NT2/D1 (cell line): ENCODE measurements around the gene KCNA2.

Source experiments
- DNase-seq: peaks from one replicate; pipeline ENCODE4 v3.0.0-alpha.2; 2011; ENCODE audit warnings: low read depth, low spot score
- H3K27me3 ChIP-seq: 2 replicates; pipeline ENCODE4 v1.6.0; 2011; ENCODE audit warnings: mild to moderate bottlenecking; ENCODE audit not compliant: insufficient read length, insufficient read depth
- H3K36me3 ChIP-seq: 2 replicates; pipeline ENCODE4 v1.6.1; 2011; ENCODE audit warnings: mild to moderate bottlenecking, low read length, mixed read lengths; ENCODE audit not compliant: insufficient read depth, insufficient read length
- H3K4me1 ChIP-seq: 2 replicates; pipeline ENCODE4 v1.5.1; 2011; ENCODE audit not compliant: insufficient read depth, insufficient read length
- H3K4me3 ChIP-seq: 2 replicates; pipeline ENCODE4 v1.5.1; 2011; ENCODE audit warnings: low read depth; ENCODE audit not compliant: insufficient read length
- H3K9ac ChIP-seq: 2 replicates; pipeline ENCODE4 v1.6.0; 2011; ENCODE audit warnings: low read depth; ENCODE audit not compliant: insufficient read length
- H3K9me3 ChIP-seq: 2 replicates; pipeline ENCODE4 v1.5.1; 2011; ENCODE audit warnings: mild to moderate bottlenecking, low read length; ENCODE audit not compliant: insufficient read depth
- SUZ12 ChIP-seq: IDR thresholded peaks from 2 replicates; pipeline ENCODE4 v1.6.1; 2011; ENCODE audit not compliant: insufficient read length, insufficient read depth; ENCODE audit errors: extremely low read depth
- YY1 ChIP-seq: IDR thresholded peaks from 2 replicates; pipeline ENCODE4 v1.6.1; 2011; ENCODE audit not compliant: insufficient read length, insufficient read depth
- ZNF274 ChIP-seq: IDR thresholded peaks from 2 replicates; pipeline ENCODE4 v1.6.1; 2011; ENCODE audit warnings: mild to moderate bottlenecking, low read depth, low read length

The KCNA2 gene

DNA sequence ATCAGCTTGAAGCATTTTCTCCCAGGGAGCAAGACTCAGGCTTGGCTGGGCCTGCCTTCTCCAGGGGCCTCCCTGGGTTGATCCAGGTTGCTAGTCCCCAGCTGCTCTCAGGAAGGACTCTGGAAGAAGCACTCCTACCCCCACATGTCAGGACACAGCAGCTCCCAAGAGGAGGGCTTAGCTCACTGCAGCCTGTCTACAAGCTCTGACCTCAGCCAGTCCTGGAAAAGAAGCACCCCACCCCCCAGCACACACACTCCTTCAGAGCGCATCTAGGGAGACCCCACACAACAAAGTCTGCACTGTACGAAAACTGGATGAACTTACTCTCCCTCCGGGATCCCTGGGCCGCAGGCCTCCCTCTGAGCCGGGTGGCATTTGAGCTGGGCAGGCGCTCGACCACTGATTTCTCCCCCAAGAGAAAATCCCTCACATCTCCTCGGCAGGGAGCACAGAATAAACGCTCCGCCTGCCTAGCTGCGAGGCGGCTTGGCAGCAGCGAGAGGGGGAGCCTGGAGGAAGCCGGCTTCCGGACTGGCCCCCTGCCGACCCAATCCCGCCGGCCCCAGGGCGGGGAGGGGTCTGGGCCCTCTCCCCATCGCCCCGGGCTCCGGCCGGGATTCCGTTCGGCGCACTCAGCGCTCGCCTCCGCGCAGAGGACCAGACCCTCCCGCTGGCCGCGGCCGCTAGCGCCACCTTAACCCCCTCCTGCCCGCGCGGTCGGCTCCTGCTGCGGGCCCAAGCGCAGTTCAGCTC, at the start of gene KCNA2:
KCNA2 (minus strand) TSS at position 458 of the 756 bp plus-strand sequence. CDS start 1,576 bp downstream, outside the sequence.
- Histone ChIP-seq H3K4me1 (peaks cover 16% of the 10 kb centered on the region), H3K9me3 (no peaks in the 10 kb centered on the region), H3K4me3 (peak within 1 kb of the TSS; percentile 77), H3K9ac (peak within 1 kb of the TSS; percentile 79), H3K27me3 (peaks cover 59% of the 10 kb centered on the region), H3K36me3 (no peaks in the 10 kb centered on the region)
- peak; percentile 50 for DNase-seq
- TF ChIP-seq YY1 (no peak), ZNF274 (no peak), SUZ12 (peak; percentile 0)

DNA sequence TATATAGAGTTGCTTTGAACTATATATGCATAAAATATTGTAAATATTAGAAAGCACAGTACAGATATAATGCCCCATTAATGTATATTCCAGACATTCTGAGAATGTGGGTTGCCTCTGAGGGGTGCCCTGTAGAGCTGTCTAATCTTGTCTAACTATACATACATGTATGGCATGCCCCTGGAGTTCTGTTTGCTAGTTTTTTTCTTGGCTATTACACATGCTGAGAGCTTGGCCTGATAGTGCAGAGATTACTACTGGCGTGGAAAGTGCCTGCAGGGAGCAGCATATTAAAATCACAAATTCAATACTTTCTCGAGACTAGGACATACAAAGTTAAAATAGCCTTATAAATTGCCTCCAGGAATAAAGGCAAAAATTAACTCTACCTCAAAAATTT, 44.5 kb upstream of the KCNA2 start:
- no peak for DNase-seq
- no peak for TF ChIP-seq ZNF274
- no peak for TF ChIP-seq SUZ12
- TF ChIP-seq YY1 = no peak
- no peaks in the 10 kb centered on the region for H3K9me3 ChIP-seq
- H3K9ac ChIP-seq = no peak overlapping the region
- no peak overlapping the region for H3K4me3 ChIP-seq
- H3K27me3 ChIP-seq = no peaks in the 10 kb centered on the region
- no peaks in the 10 kb centered on the region for H3K4me1 ChIP-seq
- no peaks in the 10 kb centered on the region for H3K36me3 ChIP-seq

DNA sequence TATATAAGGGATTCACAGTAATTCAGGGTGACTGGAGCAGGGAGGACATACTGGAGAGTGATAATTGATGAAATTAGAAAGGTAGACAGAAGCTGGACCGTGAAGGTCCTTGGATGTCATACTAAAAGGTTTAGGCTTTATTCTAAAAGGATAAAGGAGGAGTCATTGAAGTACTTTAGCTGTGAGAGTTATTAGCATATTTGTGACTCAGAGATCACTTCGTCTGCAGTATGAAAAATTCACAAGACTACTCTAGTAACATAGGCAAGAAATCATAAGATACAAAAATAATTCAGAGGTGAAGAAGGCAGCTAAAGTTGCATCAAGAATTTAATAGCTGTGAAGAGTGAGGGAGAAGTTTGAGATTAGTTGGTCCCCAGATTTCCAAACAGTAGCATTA, 42.3 kb upstream of the KCNA2 start:
- H3K36me3 ChIP-seq = no peaks in the 10 kb centered on the region
- no peak for TF ChIP-seq YY1
- no peak for TF ChIP-seq SUZ12
- TF ChIP-seq ZNF274 = no peak
- no peaks in the 10 kb centered on the region for H3K9me3 ChIP-seq
- no peak for DNase-seq
- H3K4me3 ChIP-seq = no peak overlapping the region
- no peaks in the 10 kb centered on the region for H3K4me1 ChIP-seq
- H3K27me3 ChIP-seq = no peaks in the 10 kb centered on the region
- H3K9ac ChIP-seq = no peak overlapping the region

DNA sequence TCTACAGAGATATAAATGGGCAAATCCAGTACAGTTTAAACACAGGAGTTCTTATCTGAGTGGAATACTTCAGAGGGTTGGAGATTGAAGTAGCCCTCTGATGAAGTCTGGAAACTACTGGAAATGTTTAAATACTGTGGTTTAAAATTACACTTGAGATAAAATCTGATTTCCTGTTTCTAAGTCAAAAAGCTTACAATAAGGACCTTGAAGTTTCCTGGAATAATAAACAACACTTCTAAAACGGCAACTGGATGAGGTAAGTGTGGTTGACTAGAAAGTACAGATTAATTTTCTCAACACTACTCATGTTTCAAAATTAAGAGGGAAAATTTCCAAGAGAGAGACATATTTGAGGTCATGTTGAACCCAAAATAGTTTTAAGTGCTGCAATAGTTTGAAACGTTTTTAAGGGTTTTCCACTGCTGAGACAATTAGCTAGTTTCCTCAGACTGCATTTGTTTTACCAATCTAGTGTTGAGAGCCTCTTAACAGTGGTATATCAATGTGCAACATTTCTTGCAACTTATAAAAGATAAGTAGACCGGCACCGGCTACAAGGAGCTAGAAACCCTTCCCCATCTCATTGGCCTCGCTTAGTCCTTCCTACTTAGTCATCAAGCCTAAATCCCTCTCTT, 41.2 kb upstream of the KCNA2 start:
- H3K27me3 ChIP-seq = no peaks in the 10 kb centered on the region
- DNase-seq = no peak
- H3K36me3 ChIP-seq = no peaks in the 10 kb centered on the region
- H3K9ac ChIP-seq = no peak overlapping the region
- TF ChIP-seq YY1 = no peak
- TF ChIP-seq ZNF274 = no peak
- TF ChIP-seq SUZ12 = no peak
- no peak overlapping the region for H3K4me3 ChIP-seq
- no peaks in the 10 kb centered on the region for H3K4me1 ChIP-seq
- H3K9me3 ChIP-seq = no peaks in the 10 kb centered on the region

DNA sequence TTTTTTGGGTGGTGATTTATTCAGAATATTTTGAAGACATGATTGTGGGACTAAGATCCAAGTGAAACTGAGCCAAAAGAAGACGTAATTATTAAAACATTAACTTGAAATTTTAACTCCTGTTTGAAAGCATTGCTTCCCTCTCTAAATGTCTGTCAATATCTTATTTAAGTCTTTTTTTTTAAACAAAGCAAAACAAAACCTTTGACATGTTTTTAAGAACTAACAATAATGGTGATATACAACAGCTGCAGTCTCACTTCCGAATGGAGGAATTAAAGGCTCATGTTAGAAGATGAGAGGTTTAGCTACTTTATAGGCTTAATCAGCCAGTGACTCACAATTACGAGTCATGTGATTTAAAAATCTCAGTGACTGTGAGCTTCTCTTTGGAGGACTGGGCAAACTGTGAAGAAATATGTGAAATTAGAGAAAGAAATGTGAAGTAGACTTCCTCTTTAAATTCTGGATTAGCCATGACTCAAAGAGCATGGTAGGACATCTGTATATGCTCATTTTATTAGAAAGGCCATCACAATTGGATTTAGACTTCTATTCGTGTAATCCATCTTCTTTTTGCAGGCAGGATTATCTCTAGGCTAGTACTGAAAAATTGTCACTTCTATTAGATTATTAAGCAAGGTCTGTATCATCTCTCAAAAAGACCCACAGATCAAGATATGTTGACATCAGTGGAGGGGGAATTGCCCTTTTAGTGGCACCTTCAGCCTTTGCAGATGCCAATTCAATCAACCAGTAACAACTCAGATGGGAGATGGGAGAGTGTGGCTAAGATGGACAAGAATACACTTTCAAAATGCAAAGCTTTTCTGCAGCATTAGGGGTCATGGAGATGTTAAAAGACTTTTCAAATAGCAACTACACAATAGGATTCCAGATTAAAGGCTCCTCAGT, 39.9 kb upstream of the KCNA2 start:
- H3K9me3 ChIP-seq = no peaks in the 10 kb centered on the region
- DNase-seq = no peak

DNA sequence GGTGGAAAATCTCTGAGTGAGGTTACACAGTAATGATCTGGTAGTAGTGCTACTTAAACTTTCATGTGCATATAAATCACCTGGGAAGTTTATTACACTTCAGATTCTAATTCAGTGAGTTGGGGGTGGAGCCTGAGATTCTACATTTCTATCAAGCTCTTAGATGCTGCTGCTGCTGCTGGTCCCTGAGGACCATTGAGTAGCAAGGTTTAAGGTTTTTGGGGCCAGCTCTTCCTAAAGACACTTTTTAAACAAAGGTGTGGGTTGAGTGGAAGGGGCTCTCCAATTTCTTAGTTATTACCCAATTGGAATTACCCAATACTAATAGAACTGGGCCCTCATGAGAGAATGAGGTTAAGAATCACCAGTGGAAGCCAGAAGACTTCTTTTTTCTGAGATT, 39.1 kb upstream of the KCNA2 start:
- no peaks in the 10 kb centered on the region for H3K9me3 ChIP-seq
- TF ChIP-seq ZNF274 (no peak), YY1 (no peak), SUZ12 (no peak)
- H3K27me3 ChIP-seq = no peaks in the 10 kb centered on the region
- H3K4me1 ChIP-seq = no peaks in the 10 kb centered on the region
- no peak overlapping the region for H3K4me3 ChIP-seq
- DNase-seq = no peak
- H3K36me3 ChIP-seq = no peaks in the 10 kb centered on the region
- H3K9ac ChIP-seq = no peak overlapping the region

More for the DNA sequence above, 39.9 kb upstream of the KCNA2 start:
- no peaks in the 10 kb centered on the region for H3K27me3 ChIP-seq
- H3K36me3 ChIP-seq = no peaks in the 10 kb centered on the region
- TF ChIP-seq ZNF274 (no peak), YY1 (no peak), SUZ12 (no peak)
- no peak overlapping the region for H3K4me3 ChIP-seq
- H3K9ac ChIP-seq = no peak overlapping the region
- H3K4me1 ChIP-seq = no peaks in the 10 kb centered on the region
